LHCN-M2 (cell line): ENCODE measurements around the gene VWA1. TPM values are rescaled to one million over a fixed set of nuclear protein-coding genes. Genes with fewer than 3 reads are reported as not detected.
"Not testable (repeated sequence)": the region's sequence is repeated elsewhere in the genome, so short reads cannot be mapped to it uniquely, and the experiment has no call there.

Source experiments
- DNase-seq: peaks from one replicate; pipeline ENCODE4 v3.0.0-alpha.2; 2012; ENCODE audit warnings: low read depth
- total RNA-seq: library from RNA; depleted of rRNA; stranded (reverse); fragments of >200 nt; gene quantifications from 2 replicates; pipeline ENCODE4 v1.2.3, GENCODE V29; 2014

Gene VWA1
- total RNA-seq, 1 experiment from 2014 or later: 1.1 TPM

DNA sequence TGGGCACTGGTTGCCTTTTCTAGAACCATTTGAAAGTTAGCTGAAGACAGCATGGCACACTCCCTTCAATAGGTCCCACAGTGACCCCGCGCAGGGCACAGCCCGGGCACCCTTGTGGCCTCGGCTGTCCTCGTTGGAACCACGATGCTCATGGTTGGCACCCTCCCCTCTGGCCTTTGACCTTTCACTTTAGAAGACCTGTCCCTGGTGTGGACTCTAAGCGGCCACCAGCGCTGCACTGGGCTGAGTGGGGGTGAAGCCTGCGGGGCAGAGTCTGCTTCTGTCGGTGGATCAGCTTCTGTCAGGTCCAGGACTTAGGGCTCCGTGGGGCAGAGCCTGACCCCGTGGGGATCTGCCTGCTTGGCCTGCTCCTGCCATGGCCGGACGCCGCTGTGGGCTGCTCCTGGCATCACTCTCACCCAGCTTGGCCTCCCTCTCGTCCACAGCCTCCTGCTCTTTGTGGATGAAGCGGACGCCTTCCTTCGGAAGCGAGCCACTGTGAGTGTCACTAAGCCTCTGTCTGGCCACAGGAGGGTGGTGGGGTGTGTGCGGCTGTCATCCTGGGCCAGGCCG, 21.3 kb downstream of the VWA1 start:
- not testable (repeated sequence) for DNase-seq

GRCh38 chr1:1459156-1459555, 23.7 kb downstream of the VWA1 start:
- not testable (repeated sequence) for DNase-seq

DNA sequence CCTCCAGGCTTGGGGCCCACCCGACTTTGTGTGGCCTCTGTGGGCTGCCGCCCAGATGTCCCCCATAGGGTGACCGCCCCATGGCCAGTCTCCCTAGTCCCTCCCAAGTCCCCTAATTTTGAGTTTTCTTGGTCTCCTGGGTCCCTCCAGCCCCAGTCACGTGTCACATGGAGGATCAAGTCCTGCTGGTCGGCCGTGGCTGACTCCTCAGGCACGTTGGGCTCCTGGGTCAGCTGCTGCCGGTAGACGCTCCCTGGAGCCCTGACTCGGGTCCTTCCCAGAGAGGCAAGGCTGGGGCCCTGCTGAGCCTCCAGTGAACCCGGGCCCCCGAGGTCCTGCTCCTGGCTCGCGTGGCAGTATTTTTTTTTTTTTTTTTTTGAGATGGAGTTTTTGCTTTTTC, 24.2 kb downstream of the VWA1 start:
- not testable (repeated sequence) for DNase-seq

GRCh38 chr1:1460540-1461130, 25.1 kb downstream of the VWA1 start:
- no peak for DNase-seq

GRCh38 chr1:1461721-1462317, 26.3 kb downstream of the VWA1 start:
- no peak for DNase-seq

- DNase-seq: peak; percentile 35
These were observed 27.0 kb downstream of the VWA1 start for GRCh38 chr1:1462318-1462966.

DNA sequence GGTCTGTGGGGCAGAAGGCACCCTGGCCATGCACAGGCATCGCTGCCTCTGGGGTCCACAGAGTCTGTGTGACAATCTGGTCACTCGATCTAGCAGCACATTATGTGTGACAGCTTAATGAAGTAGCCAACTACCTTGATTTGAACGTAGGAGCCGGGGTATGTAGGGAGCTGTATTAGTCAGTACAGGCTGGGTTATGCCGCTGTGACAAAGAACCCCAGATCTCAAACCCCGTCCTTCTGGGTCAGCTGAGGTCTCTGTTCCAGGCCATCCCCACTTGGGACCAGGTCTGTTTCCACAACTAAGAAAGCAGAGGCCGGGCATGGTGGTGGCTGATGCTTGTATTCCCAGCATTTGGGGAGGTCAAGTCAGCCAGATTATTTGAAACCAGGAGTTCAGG, 27.8 kb downstream of the VWA1 start:
- DNase-seq: no peak

DNA sequence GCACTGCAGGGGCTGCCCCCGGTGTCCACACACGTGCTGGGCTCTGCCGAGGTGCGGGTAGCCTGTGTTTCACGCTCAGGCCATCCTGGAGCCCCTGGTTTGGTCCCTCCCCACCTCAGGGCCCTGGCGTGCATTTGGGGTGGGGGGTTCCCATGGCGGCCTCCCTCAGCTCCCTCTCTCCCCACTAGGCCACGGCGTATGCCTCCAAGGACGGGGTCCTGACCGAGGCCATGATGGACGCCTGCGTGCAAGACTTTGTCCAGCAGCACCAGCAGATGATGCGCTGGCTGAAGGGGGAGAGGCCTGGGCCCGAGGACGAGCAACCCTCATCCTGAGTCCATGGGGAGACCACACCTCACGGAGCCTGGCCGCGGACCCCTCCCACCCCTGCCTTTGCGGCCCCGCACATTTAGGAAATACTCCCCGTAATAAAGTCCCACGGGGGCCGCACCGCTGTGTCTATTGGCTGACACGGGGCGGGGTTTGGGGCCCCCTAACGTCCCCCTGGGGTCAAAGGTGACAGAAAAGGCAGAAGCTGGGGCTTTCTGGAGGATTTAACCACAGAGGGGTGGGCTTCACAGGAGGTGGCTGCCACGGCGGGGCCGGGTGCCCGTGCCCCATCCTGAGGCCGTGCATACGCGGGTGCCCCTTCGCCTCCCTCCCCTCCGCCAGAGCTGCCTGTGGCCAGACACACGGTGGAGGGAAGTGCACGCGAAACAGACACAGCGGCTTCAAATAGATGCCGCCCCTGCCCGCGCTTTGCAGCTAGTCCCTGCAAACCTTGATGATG, 32.9 kb downstream of the VWA1 start:
- DNase-seq: not testable (repeated sequence)

DNA sequence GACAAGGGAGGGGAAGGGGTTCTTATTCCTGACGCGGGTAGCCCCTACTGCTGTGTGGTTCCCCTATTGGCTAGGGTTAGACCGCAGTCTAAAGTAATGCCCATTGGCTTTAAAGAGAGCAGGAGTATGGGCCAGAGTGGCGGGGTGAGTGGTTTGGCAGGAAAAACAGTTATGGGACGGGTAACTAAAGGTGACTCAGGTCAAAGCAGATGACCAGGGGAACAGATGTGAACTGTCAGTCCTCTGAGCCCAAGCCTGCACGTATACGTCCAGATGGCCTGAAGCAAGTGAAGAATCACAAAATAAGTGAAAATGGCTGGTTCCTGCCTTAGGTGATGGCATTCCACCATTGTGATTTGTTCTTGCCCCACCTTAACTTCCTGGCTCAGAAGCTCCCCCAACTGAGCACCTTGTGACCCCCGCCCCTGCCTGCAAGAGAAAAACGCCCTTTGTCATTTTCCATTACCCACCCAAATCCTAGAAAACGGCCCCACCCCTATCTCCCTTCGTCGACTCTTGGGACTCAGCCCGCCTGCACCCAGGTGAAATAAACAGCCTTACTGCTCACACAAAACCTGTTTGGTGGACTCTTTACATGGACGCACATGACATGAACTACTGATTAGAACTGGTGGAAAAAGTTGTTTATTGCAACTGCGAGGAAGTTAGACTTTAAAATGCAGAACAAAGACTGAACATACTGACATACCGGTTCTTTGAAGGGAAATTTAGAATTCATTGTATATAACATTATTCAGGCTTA, 35.3 kb downstream of the VWA1 start:
- DNase-seq: peak; percentile 57

- DNase-seq: peak; percentile 92
These were observed 36.0 kb downstream of the VWA1 start, which contains the start of gene ATAD3B for GRCh38 chr1:1471389-1472052. Gene ATAD3B (plus strand): TSS chr1:1471765. CDS start chr1:1471885, 120 bp downstream.

GRCh38 chr1:1472053-1472876, 36.8 kb downstream of the VWA1 start:
- not testable (repeated sequence) for DNase-seq

DNA sequence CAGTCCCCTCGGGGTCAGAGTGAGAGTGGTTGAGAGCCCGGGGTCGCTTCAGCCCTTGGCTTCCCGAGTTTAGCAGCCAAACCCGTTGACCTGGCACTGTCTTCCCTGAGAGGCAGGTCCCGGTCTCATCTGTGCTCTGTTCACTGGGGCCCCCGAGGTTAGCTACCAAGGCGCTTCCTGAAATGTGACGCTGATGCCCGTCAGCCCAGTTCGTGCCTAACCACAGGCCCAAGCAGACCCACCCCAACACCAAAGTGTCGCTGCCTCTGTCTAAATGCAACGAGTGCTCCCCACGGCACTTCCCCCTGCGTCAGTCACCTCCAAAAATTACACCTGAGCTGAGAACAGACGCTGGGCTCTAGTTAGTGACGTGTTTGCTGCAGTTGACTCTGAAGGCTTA, 40.5 kb downstream of the VWA1 start:
- DNase-seq: not testable (repeated sequence)

DNA sequence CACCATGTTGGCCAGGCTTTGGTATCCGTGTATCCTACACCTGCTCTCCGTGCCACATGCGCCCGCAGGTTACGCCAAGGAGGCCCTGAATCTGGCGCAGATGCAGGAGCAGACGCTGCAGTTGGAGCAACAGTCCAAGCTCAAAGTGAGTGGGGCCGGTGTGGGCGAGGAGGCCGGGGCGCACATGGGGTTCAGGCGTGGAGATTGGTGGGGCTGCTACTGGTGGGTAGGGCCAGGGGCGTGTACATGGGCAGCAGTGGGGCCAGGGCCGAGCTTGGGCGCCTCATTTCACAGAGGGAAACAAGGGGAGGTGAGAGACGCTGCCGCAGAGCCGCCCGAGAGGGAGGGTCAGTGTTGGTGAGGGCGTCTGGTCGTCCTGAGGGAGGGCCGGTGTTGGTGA, 41.7 kb downstream of the VWA1 start:
- no peak for DNase-seq

DNA sequence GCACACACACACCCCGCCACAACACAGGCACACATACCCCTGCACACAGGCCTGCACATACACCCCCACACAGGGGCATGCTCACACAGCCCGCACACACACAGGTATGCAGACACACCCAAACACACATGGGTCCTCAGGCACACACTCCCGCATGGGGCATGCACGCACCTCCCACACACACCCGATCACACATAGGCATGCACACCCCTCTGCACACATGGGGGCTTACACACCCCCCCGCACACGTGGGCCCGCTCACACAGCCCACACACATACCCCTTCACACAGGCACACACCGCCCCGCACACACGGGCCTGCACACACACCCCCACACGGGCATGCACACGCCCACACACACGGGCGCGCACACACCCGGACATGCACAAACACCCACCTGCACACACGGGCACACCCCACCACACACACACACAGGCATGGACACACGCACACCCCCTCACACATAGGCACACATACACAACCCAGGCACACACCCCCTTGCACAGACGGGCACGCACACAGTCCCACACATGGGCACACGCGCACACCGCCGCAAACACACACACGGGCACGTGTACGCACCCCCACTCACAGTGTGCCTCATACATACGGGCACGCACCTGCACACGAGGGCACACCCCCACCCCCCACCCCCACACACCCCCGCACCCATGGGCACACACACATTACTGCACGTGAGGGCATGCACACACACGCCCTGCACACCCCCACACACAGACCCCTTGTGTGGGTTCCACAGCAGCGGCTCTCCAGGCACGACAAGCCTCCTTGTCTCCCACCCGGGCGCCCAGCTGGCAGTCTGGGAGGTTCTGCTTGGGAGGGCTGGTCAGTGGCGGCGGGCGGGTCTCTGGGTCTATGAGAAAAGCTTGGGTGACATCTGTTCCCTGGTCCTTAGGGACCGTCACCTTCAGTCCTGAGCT, 44.3 kb downstream of the VWA1 start:
- DNase-seq: no peak

DNA sequence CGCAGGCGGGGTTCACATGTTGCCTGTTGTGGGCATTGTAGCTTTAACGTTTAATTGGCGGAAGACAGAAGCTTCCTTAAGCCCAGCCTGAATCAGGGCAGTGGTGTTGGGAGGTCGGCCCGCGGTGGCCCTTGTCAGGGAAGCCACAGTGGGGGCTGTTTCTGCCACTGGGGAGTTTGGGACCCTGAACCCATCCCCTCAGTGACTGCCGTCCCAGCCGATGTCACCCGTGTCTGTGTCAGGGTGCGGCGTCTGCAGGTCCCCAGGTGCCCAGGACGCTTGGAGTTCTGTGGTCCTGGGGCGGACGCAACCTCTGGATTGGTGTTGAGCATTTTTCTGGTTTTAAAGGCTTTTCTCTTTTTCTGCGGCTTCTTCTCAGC, 45.0 kb downstream of the VWA1 start:
- DNase-seq: not testable (repeated sequence)

- not testable (repeated sequence) for DNase-seq
These were observed 46.3 kb downstream of the VWA1 start for GRCh38 chr1:1481811-1482210.

DNA sequence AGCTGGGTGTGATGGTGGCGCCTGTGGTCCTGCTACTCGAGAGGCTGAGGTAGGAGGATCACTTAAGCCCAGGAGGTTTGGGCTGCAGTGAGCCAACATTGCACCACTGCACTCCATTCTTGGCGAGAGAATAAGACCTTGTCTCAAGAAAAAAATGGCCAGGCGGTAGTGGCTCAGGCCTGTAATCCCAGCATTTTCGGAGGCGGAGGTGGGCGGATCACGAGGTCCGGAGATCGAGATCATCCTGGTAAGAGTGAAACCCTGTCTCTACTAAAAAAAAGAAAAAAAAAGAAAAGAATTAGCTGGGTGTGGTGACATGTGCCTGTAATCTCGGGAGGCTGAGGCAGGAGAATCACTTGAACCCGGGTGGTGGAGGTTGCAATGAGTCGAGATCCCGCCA, 47.4 kb downstream of the VWA1 start:
- DNase-seq: no peak

DNA sequence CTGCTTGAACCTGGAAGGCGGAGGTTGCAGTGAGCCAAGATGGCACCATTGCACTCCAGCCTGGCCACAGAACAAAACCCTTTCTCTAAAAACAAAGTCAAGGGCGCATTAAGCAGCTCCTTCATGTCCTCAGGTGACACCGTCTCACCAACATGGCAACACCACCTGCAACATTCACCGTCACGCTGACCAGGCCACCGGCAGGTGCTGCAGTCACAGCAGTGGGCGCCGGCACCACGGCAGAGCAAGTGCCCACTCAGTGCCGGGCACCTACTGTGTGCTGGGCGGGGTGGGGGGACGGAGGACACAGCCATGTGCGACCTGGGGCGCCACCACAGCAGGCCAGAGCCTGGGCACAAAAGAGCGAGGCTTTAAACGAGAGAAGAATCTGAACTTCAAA, 48.2 kb downstream of the VWA1 start:
- DNase-seq: no peak
